HFF-Myc (cell line): ENCODE results near the gene IFNL1.

ENCODE experiments used
- DNase-seq: peaks from one replicate; pipeline ENCODE4 v3.0.0-alpha.2; 2011; ENCODE audit warnings: low read depth; ENCODE audit errors: extremely low read depth
- H3K4me3 ChIP-seq: replicated peaks from 2 replicates; pipeline ENCODE4 v1.5.1; 2011; ENCODE audit warnings: low read depth, mild to moderate bottlenecking, control low read depth, low read length
- CTCF ChIP-seq: IDR thresholded peaks from 2 replicates; pipeline ENCODE4 v1.5.1; 2012; ENCODE audit warnings: mild to moderate bottlenecking, low read depth, low read length, control low read depth; ENCODE audit errors: missing control alignments

Gene IFNL1

GRCh38 chr19:39296055-39296645, at the start of gene IFNL1:
TSS of gene IFNL1 (plus strand) at chr19:39296407. CDS start at chr19:39296422, 15 bp downstream.
- DNase-seq = no peak
- no peak for TF ChIP-seq CTCF
- no peak within 1 kb of the TSS for H3K4me3 ChIP-seq

- 0 out of 2 replicates have a peak overlapping the region, but pooled peaks have one; percentile 9 for H3K4me3 ChIP-seq
- DNase-seq = no peak
- TF ChIP-seq CTCF = no peak
Observed at GRCh38 chr19:39246951-39247669, 49.1 kb upstream of the IFNL1 start.

- no peak for TF ChIP-seq CTCF
- DNase-seq = no peak
- H3K4me3 ChIP-seq = 0 out of 2 replicates have a peak overlapping the region, but pooled peaks have one; percentile 7
Observed at GRCh38 chr19:39247701-39248664, 48.2 kb upstream of the IFNL1 start.

GRCh38 chr19:39248806-39249205, 47.4 kb upstream of the IFNL1 start, which contains the start of gene IFNL4:
TSS of gene IFNL4 (minus strand) at chr19:39248856.
- DNase-seq = no peak
- no peak for TF ChIP-seq CTCF
- 0 out of 2 replicates have a peak within 1 kb of the TSS, but pooled peaks have one; percentile 7 for H3K4me3 ChIP-seq

GRCh38 chr19:39251081-39251480, 45.1 kb upstream of the IFNL1 start:
- DNase-seq = no peak
- TF ChIP-seq CTCF = no peak
- H3K4me3 ChIP-seq = no peak overlapping the region

- DNase-seq = no peak
- no peak for TF ChIP-seq CTCF
- no peak overlapping the region for H3K4me3 ChIP-seq
Observed at GRCh38 chr19:39251846-39252245, 44.4 kb upstream of the IFNL1 start.
